ENCODE results near the gene ICOS. TPM values are rescaled to one million over a fixed set of nuclear protein-coding genes. Genes with fewer than 3 reads are reported as not detected.
A peak's percentile ranks its signal among the peaks of the same experiment; 100 is the strongest.
"Not testable (repeated sequence)": the region's sequence is repeated elsewhere in the genome, so short reads cannot be mapped to it uniquely, and the experiment has no call there.

Gene ICOS
- total and polyA plus RNA-seq, 4 donors = 0.49 to 3.1 (median 0.76) TPM

GRCh38 chr2:203959672-203960071 is 23.1 kb downstream of the ICOS start:
- H3K36me3 ChIP-seq (ENCODE audit: control insufficient read depth in 4 of 4, insufficient read depth in 4 of 4, low read length in 4 of 4) = no peaks in the 10 kb centered on the region

DNA sequence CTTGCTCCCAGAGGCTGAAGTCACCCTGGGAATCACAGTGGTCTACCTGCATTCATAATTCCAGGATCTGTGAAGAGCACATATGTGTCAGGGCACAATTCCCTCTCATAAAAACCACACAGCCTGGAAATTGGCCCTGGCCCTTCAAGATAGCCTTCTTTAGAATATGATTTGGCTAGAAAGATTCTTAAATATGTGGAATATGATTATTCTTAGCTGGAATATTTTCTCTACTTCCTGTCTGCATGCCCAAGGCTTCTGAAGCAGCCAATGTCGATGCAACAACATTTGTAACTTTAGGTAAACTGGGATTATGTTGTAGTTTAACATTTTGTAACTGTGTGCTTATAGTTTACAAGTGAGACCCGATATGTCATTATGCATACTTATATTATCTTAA is 24.2 kb downstream of the ICOS start:
- H3K27ac ChIP-seq (ENCODE audit: low read depth in 1 of 2, low read length in 1 of 2) = no peak overlapping the region
- no peaks in the 10 kb centered on the region for H3K27me3 ChIP-seq (ENCODE audit: control insufficient read depth in 3 of 3, insufficient read depth in 3 of 3, low read length in 2 of 3)
- DNase-seq = peak in 2 of 3 donors; percentile 32 to 56
- WGBS, 2 donors = 70 to 79% methylated on average over 2 of the region's 2 CpGs
- no peak overlapping the region for H3K4me3 ChIP-seq
- no peak for TF ChIP-seq CTCF (IDR thresholded peaks at IDR 0.05; ENCODE audit: control extremely low read depth, extremely low read depth)
- no peak overlapping the region for H3K9ac ChIP-seq (ENCODE audit: insufficient read depth in 1 of 2, low read length in 2 of 2)
- peaks cover 0 to 12% (median 0%) of the 10 kb centered on the region in 5 donors for H3K4me1 ChIP-seq (ENCODE audit: control insufficient read depth in 5 of 5, insufficient read depth in 5 of 5, low read length in 5 of 5)
- no peaks in the 10 kb centered on the region for H3K36me3 ChIP-seq (ENCODE audit: control insufficient read depth in 4 of 4, insufficient read depth in 4 of 4, low read length in 4 of 4)
- H3K9me3 ChIP-seq (ENCODE audit: control insufficient read depth in 4 of 4, insufficient read depth in 3 of 4, low read length in 3 of 4) = no peaks in the 10 kb centered on the region
- no peak for ATAC-seq (ENCODE audit: insufficient read depth, low FRiP score)

More at GRCh38 chr2:203959672-203960071, 23.1 kb downstream of the ICOS start:
- Histone ChIP-seq H3K4me3 (no peak overlapping the region), H3K9me3 (ENCODE audit: control insufficient read depth in 4 of 4, insufficient read depth in 3 of 4, low read length in 3 of 4) (no peaks in the 10 kb centered on the region), H3K27me3 (ENCODE audit: control insufficient read depth in 3 of 3, insufficient read depth in 3 of 3, low read length in 2 of 3) (no peaks in the 10 kb centered on the region), H3K4me1 (ENCODE audit: control insufficient read depth in 5 of 5, insufficient read depth in 5 of 5, low read length in 5 of 5) (peaks cover 0 to 12% (median 0%) of the 10 kb centered on the region in 5 donors), H3K9ac (ENCODE audit: insufficient read depth in 1 of 2, low read length in 2 of 2) (no peak overlapping the region), H3K27ac (ENCODE audit: low read depth in 1 of 2, low read length in 1 of 2) (no peak overlapping the region)
- WGBS, 2 donors = 78 to 85% methylated on average over 4 of the region's 4 CpGs
- DNase-seq = peak in 1 of 3 donors; percentile 6
- no peak for TF ChIP-seq CTCF (IDR thresholded peaks at IDR 0.05; ENCODE audit: control extremely low read depth, extremely low read depth)
- ATAC-seq (ENCODE audit: insufficient read depth, low FRiP score) = no peak

DNA sequence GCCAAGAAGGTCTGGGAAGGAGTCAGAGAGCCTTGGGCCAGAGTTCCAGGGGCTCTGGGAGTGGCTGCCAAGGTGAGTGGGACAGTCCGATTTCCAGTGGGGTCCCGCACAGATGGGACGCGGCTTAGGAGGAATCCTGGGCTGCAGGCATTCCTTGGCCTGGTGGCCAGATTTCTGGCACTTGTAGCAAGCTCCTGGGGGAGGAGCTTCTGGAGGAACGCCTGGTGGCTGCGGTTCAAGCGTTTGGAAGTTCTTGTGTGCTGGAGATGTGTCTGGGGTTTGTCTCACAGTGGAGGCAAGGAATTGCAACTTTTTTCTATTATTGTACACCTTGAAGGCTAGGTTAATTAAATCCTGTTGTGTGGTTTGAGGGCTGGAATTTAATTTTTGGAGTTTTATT is 28.6 kb downstream of the ICOS start:
- not testable (repeated sequence) for DNase-seq; H3K27ac ChIP-seq (ENCODE audit: low read depth in 1 of 2, low read length in 1 of 2); H3K36me3 ChIP-seq (ENCODE audit: control insufficient read depth in 4 of 4, insufficient read depth in 4 of 4, low read length in 4 of 4); H3K9me3 ChIP-seq (ENCODE audit: control insufficient read depth in 4 of 4, insufficient read depth in 3 of 4, low read length in 3 of 4); H3K4me3 ChIP-seq; H3K9ac ChIP-seq (ENCODE audit: insufficient read depth in 1 of 2, low read length in 2 of 2); H3K27me3 ChIP-seq (ENCODE audit: control insufficient read depth in 3 of 3, insufficient read depth in 3 of 3, low read length in 2 of 3); ATAC-seq (ENCODE audit: insufficient read depth, low FRiP score)
- 79 to 97% methylated on average over 7 of the region's 7 CpGs for WGBS, 2 donors
- peaks cover 0 to 12% (median 0%) of the 10 kb centered on the region in 5 donors for H3K4me1 ChIP-seq (ENCODE audit: control insufficient read depth in 5 of 5, insufficient read depth in 5 of 5, low read length in 5 of 5)

DNA sequence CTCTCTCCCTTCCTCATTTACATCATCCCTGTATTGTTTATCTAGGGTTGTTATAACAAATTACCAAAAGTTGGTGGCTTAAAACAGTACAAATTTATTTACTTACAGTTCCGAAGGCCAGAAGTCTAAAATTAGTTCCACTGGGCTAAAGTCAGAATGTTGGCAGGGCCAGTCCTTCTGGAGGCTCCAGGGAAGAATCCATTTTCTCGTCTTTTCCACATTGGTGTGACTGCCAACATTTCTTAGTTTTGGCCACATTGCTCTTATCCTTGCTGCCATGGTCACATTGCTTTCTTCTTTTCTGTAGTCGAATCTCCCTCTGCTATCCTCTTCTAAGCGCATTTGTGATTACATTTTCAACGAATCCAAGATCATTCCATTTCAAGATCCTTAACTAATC is 34.7 kb downstream of the ICOS start:
- 73 to 82% methylated on average over 5 of the region's 5 CpGs for WGBS, 2 donors
- Histone ChIP-seq H3K27me3 (ENCODE audit: control insufficient read depth in 3 of 3, insufficient read depth in 3 of 3, low read length in 2 of 3) (no peaks in the 10 kb centered on the region), H3K4me3 (no peak overlapping the region), H3K27ac (ENCODE audit: low read depth in 1 of 2, low read length in 1 of 2) (no peak overlapping the region), H3K9ac (ENCODE audit: insufficient read depth in 1 of 2, low read length in 2 of 2) (no peak overlapping the region), H3K36me3 (ENCODE audit: control insufficient read depth in 4 of 4, insufficient read depth in 4 of 4, low read length in 4 of 4) (no peaks in the 10 kb centered on the region), H3K4me1 (ENCODE audit: control insufficient read depth in 5 of 5, insufficient read depth in 5 of 5, low read length in 5 of 5) (no peaks in the 10 kb centered on the region), H3K9me3 (ENCODE audit: control insufficient read depth in 4 of 4, insufficient read depth in 3 of 4, low read length in 3 of 4) (no peaks in the 10 kb centered on the region)
- TF ChIP-seq CTCF (IDR thresholded peaks at IDR 0.05; ENCODE audit: control extremely low read depth, extremely low read depth) = no peak
- no peak for ATAC-seq (ENCODE audit: insufficient read depth, low FRiP score)
- no peak for DNase-seq
